Activated CD8-positive, alpha-beta memory T cell treated with anti-CD3 and anti-CD28 coated beads, Interleukin-2, amount 50 U/mL, for 24 hours (primary cell): Measurements from ENCODE around the gene CASQ2.
"Not testable (repeated sequence)": the region's sequence is repeated elsewhere in the genome, so short reads cannot be mapped to it uniquely, and the experiment has no call there.

Experiments
- DNase-seq: peaks from one replicate; pipeline ENCODE4 v3.0.0-alpha.2; 2020; ENCODE audit errors: extremely low read depth

The CASQ2 gene

DNA sequence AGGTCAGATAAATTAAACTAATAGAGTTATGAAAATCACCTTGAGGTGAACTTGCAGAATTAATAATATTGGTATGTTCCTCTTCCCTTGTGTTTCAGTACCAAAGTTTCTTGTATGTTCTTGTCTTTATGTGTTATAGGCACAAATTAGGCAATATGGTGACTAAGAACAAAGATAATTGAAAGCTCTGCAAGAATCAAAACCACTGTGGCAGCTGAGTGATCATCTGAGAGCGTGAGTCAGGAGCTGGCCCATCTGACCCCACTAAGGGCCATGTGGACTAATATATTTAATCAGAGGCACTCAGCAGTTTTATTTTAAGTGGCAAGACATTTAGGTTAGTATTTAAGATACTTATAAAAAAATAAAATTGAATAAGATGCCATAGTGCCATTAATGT is 12.8 kb upstream of the CASQ2 start:
- DNase-seq = no peak

DNA sequence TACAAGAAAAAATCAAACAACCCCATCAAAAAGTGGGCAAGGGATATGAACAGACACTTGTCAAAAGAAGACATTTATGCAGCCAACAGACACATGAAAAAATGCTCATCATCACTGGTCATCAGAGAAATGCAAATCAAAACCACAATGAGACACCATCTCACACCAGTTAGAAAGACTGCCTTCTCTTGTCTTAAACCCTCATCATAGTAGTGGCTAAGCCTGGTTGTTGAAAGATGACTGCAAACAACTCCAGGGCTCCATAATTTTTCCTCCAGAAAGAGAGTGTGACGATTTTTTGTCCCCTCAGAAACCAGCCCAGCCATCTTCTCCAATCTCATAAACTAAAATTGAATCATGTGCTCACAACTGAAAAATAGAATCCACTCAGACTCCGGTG is 12.1 kb upstream of the CASQ2 start:
- DNase-seq = not testable (repeated sequence)

- not testable (repeated sequence) for DNase-seq
Observed at GRCh38 chr1:115779075-115779474, 10.6 kb upstream of the CASQ2 start.

GRCh38 chr1:115771847-115772457 is 3.4 kb upstream of the CASQ2 start:
- no peak for DNase-seq

DNA sequence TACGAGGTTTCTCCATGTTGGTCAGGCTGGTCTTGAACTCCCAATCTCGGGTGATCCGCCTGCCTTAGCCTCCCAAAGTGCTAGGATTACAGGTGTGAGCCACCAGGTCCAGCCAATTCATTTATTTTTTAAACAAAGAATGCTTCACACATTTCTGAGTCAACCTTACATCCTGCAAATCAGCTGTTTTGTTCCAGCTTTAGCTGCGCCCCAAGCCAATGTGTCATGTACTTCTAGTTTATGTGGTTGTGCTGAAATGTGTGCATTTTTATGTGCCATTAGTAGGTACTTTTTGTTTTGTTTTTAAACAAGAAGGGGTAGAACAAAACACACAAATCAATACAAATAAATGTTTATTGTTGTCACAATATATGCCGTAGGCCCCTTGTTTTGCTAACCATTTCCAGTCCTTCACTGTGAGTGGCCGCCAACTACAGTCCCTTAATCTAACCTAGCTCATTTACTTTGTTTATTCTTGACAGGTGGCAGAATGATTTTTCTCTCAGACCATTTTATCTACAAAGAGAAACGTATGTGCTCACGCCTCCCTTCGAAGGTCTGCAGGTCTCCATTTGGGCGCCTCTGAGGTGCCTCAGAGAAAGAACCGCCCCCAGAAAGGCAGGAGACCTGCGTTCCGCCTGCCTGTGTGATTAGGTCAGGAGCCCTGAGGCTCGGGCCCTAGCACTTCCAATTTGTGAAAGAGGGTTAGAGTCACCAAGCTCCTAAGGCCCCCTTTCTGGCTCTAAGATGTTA is 2.8 kb upstream of the CASQ2 start:
- DNase-seq = no peak

DNA sequence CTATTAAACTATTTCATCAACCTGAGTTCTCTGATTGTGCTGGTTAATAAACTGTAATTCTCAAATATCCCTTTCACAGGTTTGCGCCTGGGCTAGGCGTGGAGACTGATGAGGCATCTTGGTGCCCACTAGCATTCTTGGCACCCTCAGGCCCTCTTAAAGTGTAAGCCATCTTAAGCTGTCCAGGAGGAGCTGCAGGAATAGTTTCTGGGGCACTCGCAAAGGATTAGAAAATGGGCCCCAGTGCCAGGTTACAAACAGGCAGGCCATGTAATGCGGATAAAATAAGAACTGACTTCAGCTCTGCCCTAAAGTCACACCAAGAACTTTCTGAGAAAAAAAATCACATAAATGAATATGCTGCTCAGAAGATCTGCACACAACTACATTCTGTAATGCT is 1.1 kb downstream of the CASQ2 start:
- DNase-seq = no peak

DNA sequence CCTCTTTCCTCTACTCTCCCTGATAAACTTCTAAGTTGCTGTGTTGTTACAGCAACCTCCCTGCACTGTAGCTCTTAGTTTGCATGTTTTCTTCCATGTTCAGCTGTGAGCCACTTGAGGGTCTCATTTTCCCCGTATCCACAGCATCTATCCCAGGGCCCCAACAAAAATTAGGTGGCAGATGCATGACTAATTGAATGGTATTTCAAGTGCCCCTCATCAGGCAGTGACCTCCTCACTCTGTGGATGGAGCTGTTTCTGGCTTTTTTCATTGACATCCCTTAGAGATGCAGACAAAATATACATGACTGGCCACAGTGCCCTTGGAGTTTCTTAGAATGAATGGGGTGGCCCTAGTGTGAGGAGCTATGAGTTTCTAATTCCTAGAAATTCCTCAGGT is 3.4 kb downstream of the CASQ2 start:
- DNase-seq = no peak

DNA sequence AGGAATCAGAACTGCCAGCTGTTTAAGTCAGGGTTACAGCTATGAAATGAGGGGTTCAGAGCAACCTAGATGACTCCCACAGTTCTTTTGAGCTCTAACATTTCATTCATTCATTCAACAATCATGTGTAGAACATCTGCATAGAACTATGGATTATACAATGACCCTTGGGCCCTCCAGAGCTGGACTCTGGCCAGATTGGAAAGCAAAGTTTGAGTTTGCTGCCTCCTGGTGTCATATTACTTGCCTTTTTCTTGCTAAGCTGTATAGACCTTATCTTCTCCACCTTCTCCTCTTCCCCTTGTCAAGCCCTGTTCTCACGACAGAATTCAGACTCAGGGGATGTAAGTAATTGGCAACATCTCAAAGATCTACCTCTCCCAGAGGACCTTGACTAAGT is 4.0 kb downstream of the CASQ2 start:
- DNase-seq = no peak

GRCh38 chr1:115762779-115763178 is 5.7 kb downstream of the CASQ2 start:
- no peak for DNase-seq

DNA sequence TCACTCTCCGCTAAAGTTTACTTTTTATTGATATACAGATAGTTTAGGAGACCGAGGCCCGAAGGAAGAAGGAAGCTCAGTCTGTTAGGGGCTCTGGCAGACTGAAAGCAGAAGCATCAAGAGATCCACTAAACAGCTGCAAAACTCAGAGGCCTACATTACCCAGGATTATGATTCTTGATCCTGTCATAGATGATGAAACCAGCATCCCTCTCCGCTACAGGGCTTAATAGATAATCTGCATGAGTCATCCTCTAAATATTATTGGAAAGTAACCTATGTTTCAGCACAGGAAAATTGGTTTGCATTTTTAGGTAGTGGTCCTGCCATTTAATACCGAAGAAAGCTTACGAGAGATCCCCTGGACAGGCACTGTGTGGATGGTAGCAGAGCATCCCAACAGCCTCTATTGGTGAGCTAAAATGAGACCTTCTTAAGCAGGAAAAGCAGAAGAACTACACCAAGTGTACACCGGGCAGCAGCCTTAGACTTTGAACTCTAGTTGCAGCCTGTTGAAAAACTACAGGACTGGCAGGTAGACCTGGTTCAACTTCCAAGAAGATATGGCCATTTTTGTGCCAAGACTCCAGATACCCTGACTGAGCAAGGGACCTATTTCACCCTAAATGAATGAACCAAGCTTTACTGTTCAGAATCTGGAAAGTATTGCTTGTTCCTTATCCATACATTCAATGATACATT is 6.8 kb downstream of the CASQ2 start:
- DNase-seq = no peak

DNA sequence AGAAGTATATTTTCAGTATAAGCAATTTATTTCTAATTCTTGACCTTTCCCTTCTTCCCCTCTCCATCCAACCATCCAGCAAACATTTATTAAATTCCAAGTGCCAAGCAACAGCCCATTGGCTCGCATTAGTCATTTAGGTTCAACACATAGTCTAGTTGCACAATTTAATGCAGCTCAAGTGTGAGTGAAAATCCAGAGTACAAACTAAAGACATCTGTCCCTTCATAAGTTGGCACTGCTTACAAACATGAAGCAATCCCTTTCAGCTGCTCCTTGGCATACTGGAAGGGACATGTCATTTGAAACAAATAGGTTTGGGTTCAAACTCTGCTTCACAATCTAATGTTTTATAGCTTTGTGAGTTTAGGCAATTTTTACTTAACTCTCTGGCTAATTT is 10.7 kb downstream of the CASQ2 start:
- DNase-seq = no peak

- DNase-seq = no peak
Observed at GRCh38 chr1:115757326-115757725, 11.2 kb downstream of the CASQ2 start.

- DNase-seq = no peak
Observed at GRCh38 chr1:115755456-115756370, 12.8 kb downstream of the CASQ2 start.

- no peak for DNase-seq
Observed at GRCh38 chr1:115753830-115754229, 14.7 kb downstream of the CASQ2 start.

DNA sequence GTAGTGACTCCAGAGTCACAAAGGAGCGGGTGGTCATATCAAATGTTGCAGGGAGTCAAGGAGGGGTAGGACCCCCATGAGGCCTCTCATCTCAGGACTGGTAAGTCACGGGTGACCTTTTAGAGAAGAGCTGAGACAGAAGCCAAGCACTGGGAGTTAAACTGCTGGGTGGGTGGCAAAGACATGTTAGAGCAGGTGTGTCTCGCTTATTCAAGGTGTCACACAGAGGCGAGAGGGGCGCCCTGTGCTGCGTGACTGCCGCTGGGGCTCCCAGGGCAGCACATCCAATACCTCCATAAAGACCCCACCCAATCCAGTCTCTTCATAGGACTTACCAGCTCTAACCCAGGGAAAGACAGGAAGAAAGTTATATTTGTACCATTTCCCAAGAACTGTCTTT is 15.2 kb downstream of the CASQ2 start:
- no peak for DNase-seq

- no peak for DNase-seq
Observed at GRCh38 chr1:115748401-115749150, 19.9 kb downstream of the CASQ2 start.

DNA sequence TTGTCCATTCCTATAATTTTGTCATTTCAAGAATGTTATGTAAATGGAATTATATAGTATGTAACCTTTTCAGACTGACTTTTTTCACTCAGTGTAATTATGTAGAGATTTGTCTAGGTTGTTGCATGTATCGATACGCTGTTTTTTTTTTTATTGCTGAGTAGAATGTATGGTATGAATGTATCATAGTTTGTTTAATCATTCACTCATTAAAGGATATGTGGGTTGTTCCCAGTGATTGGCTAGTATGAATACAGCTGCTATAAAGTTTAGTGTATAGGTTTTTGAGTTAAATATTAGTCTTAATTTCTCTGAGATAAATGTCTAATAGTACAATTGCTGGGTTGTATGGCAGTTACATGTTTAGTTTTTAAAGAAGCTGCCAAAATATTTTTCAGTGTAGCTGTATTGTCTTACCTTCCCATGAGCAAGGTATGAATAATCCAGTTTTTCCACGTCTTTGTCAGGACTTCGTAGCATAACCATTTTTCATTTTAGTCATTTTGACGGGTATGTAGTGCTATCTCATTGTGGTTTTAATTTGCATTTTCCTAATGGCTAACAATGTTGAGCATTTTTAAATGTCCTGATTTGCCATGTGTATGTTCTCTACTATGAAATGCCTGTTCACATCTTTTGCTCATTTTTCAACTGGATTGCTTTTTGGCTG is 22.4 kb downstream of the CASQ2 start:
- no peak for DNase-seq

GRCh38 chr1:115744646-115745275 is 23.8 kb downstream of the CASQ2 start:
- no peak for DNase-seq

DNA sequence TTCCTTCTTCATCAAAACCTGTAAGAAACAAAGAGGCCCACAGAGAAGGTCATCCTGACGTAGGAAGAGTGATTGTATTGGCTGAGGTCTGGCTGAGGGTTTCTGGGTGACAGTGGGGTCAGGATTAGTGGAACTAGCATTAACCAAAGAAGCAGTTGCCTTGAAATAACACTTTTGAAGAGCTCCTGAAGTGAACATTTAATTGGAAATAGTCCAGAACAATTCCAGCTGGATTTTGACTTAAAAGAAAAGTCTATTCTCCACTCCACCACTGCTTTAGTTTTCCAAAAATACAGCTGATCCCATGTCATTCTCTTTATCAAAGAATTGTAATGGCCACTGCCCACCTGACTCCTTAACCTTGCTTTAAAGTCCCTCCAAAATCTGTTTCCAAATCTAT is 27.7 kb downstream of the CASQ2 start:
- DNase-seq = no peak

DNA sequence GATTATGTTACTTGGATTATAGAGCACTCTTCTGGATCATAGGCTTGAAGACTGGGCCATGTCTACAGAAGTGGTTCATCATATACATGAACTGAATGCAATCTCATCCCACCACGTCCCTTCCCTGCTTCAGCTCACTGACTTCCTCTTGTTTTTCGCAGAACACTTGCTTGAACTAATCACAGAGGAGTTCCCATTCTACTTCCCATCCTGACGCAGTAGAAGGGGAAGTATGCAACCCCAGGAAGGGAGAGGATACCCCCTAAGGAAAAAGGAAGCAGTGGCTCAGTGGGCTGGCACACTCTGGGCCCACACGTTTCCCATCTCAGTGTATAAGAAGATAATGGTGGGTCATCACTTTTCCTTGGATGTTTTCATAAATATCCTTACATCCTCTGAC is 36.2 kb downstream of the CASQ2 start:
- DNase-seq = no peak
